HCT116 (cell line): Measurements from ENCODE around the gene MYLK4.

Experiments
- CTCF ChIP-seq, 3 experiments: fragments of 200-600 bp in 1 of 3; sonication (generic) in 1 of 3; IDR thresholded peaks in 2 of 3; conservative IDR thresholded peaks in 1 of 3; 2 replicates each; pipeline ENCODE4 v1.5.1; 2012 to 2017; ENCODE audit warnings: low read depth in 2 of 3, low read length in 2 of 3, antibody characterized with exemption in 1 of 3, borderline replicate concordance in 1 of 3, control low read depth in 1 of 3, mild to moderate bottlenecking in 1 of 3, mixed read lengths in 1 of 3, mixed run types in 1 of 3, moderate library complexity in 1 of 3; ENCODE audit not compliant: insufficient read depth in 1 of 3
- EZH2 ChIP-seq: fragments of 200-600 bp; sonication (generic); IDR thresholded peaks from 2 replicates; pipeline ENCODE4 v1.6.1; 2017; ENCODE audit warnings: antibody characterized with exemption, mixed run types
- EZH2phosphoT487 ChIP-seq: fragments of 200-600 bp; IDR thresholded peaks from 2 replicates; pipeline ENCODE4 v1.6.1; 2018; ENCODE audit warnings: antibody characterized with exemption, borderline replicate concordance
- FOSL1 ChIP-seq: IDR thresholded peaks from 2 replicates; pipeline ENCODE4 v1.6.1; 2012; ENCODE audit warnings: low read depth

GRCh38 chr6:2640551-2640950 lies 110.2 kb downstream of the MYLK4 start:
- TF ChIP-seq CTCF (IDR thresholded peaks at IDR 0.05 in 2 of 3, conservative IDR thresholded peaks at IDR 0.05 in 1 of 3; ENCODE audit: borderline replicate concordance in 1 of 3, insufficient read depth in 1 of 3, low read depth in 2 of 3, low read length in 2 of 3) (no peak), EZH2 (no peak), EZH2phosphoT487 (no peak), FOSL1 (no peak)
